NCI-H2171 treated with DMSO at 0.1 percent for 48 hours (cell line): ENCODE results near the gene FBXW11.
A peak's percentile ranks its signal among the peaks of the same experiment; 100 is the strongest.

Source experiments
- DNase-seq: peaks from one replicate; lab custom pipeline; 2025; lab: John Stamatoyannopoulos, UW

FBXW11 gene

DNA sequence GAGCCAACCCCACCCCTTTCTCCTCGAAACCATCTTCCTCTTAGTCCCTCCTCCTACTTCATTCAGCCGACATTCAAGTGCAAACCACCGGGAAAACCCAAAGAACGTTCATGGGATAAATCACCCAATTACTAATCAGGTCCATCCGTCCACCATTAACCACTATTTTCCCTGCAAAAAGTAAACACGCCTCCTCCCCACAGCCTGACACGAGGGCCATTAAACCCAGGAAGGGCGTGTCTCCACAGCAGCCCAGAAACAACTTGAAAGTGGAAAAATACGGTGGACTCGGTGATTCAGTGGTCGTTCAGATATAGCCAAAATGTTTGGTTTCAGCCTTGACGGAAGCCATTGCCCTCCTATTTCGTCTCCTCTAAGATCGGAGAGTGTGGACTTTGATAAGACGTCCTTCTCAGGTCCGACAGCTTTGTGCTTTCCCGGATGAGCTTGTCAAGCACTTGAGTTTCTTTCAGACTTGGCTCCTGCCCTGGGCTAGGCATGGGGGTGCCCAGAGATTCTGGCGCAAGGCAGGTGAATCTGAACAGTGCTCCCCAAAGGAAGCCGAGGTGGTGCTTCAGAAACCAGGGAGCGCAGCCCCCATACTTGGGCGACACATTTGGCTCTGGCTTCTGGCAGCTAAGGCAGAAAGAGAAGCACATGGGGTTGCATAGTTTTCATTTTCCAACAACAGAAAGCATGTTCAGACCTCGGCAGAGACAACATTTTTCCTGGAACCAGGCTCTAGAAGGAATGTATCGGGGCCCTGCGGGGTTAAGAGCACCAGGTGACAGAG, 164.3 kb downstream of the FBXW11 start:
- no peak for DNase-seq

DNA sequence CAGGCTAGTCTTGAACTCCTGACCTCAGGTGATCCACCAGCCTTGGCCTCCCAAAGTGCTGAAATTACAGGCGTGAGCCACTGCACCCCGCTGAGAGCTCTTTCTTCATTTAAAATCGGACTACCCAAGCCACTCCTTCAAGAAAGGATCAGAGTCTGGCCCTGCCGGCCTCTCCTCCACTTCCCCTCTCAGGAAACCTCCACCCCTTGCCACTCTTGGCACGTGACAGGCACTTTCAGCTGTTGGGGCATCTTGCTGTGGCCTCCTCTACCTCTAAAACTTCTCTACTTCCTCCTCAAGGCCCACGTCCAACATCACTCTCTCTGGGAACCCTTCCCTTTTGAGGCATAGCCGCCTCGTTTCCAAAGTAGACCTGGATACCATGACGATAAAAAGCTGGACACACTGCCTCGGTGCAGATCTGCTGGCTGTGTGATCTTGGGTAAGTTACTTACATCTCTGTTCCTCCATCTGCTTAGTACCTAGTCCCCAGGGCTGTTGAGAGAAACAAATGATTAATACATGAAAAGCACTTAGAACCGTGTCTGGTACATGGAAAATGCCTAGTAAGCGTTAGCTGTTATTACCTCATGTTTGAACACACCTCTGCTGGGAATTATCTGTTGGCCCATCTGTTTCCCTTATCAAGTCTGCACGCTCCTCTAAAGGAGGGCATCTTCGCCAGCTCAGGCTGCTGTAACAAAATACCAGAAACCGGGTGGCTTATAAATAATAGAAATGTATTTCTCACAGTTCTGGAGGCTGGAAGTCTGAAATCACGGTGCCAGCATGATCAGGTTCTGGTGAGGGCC, 165.5 kb downstream of the FBXW11 start:
- peak; percentile 74 for DNase-seq

DNA sequence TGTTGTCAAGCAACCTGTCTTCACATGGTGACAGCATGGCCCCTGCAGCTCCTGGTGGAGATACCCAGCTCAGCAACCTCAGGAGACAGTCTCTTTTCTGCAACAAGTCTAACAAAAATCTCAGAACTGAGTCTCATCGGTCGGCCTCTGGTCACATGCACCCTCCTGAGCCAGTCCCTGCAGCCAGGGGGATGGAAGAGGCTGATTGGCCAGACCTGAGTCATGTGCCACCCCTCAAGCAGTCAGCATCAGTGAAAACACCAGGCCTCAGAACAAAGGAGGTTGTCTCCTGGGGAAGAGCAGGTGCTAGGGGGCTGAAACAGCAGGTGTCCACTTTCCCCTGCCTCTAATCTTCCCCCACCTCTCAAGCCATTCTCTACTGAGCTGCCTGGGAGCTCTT, 166.4 kb downstream of the FBXW11 start:
- DNase-seq: peak; percentile 25

DNA sequence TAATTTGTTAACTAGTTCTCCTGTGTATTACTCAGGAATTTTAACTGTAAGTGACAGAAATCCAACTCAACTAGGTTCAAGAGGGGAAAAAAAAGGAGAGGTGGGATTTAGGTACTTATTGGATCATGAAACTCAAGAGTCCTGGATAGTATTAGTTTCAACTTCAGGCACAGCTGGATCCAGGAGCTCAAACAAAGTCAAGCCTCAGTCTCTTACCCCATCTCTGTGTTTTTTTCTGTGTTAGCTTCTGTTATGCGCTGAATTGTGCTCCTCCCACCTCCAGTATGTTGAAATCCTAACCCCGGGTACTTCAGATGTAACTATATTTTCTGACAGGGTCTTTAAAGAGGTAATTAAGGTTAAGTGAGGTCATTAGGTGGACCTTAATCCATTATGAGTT, 167.3 kb downstream of the FBXW11 start:
- DNase-seq: no peak

DNA sequence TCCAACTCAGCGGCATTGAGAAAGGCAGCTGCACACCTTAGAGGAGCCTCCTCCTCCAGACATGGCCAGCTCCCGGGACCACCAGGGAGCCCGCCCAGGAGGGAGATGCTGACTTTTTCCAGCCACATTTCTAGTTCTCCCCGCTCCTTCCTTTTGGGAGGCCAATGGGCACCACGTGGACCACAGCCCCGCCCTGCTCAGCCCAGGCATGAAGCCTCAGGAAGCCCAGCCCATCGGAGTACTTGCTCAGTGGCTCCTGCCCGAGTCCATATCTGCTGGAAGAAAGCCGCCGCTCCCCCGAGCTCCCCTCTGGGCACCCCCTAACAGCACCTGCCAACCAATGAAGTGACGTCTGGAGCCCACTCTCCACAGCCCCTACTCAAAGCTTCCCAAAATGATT, 168.4 kb downstream of the FBXW11 start:
- no peak for DNase-seq

DNA sequence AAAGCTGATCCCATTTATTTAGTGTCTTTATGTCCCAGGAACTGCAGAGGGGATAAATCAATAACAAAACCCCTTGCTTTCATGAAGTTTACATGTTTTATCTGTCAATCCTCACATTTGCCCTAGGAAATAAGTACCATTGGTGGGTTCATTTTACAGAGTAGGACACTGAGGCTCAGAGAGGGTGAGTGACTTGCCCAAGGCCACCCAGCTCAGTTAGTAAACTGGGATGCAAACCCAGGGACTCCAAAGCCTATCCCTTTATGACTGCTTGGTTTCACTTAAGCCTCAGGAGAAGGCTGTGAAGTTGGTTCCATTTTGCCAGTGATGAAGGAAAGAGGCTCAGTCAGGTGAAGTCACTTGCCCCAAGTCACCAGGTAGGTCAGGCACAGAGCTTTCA, 168.9 kb downstream of the FBXW11 start:
- DNase-seq: no peak

DNA sequence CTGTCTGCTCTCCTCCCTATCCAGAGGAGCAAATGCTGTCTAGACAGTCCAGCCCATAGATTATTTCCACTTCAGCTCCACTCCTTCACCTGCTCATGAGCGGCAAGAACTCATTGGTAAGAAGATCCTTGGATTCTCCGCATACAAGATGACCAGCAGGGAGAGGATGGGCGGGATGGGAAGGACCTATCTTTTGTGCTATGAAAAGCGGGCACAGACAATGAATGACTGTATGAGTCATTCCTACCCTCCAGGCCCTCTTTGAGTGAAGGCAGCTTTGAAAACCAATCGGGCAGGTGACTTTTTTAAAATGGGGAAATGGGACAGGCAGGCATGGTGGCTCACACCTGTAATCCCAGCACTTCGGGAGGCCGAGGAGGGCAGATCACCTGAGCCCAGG, 171.4 kb downstream of the FBXW11 start:
- DNase-seq: no peak

DNA sequence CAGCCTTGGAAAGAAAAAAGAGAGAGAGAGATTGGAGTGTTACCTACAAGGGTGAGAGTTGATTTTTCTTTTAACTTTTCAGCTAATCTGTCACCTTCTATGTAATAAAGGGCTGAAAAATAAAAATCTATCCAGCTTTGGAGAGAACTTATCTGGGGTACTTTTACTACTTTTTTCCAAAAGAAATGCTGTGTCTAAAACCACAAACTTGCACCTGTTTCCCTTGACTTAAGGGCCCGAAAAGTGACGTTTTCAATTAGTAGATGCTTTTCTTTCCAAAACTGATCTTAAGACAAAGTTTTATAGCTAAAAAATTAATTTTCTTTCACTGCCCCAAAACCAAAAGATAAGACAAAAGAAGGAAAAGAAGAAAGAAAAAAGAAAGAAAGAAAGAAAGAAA, 172.0 kb downstream of the FBXW11 start:
- no peak for DNase-seq

DNA sequence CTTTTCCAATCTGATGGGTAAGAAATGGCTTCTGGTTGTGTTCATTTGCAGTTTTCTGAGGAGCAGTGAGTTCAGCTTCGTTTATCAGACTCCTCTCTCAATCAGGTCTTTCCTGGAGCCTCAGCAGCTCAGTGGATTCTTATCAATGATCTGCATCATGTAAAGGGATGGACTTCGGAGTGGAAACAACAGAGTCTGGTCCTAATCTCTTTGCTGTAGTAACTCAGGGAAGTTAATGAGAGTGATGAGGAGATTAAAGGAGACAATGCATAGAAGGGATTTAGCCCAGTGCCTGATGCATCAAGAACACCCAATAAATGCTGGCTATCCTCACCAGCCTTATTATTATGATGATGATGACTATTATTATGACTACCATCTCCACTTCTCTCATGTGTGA, 173.7 kb downstream of the FBXW11 start:
- no peak for DNase-seq

DNA sequence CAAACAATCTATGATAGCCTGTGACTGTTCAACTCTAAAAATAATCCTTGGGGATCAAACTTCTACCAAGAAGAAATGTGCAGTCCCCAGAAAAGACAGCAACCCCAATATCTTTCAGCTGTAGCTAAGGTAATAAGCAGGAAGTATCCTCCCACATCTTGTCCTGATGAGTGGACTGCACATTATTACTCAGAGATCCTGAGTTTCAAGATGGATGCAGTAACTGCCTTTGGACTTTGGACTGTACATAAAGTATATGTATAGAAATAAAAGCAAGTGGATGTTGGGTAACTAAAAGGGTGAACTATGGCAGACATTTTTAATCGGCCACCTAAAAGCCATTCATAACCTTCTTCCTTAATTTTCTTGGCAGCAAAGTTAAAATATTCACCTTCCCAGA, 175.8 kb downstream of the FBXW11 start:
- DNase-seq: no peak

DNA sequence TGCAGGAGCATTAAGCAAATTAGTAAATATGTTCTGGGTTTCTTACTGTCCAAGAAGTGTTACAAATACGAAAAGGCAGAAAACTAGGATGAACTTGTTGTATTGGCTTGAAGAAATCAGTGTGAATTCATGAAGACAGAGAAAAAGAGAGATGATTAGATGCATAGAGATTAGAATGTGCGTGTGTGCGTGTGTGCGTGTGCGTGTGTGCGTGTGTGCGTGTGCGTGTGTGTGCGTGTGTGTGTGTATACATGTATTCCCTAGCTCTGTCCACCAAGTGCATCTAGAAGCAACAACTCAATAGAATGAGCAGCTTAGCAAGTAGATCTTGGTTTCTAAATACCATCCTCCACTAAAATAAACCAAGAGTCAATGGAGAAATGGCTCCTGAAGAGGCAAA, 179.3 kb downstream of the FBXW11 start:
- DNase-seq: no peak

DNA sequence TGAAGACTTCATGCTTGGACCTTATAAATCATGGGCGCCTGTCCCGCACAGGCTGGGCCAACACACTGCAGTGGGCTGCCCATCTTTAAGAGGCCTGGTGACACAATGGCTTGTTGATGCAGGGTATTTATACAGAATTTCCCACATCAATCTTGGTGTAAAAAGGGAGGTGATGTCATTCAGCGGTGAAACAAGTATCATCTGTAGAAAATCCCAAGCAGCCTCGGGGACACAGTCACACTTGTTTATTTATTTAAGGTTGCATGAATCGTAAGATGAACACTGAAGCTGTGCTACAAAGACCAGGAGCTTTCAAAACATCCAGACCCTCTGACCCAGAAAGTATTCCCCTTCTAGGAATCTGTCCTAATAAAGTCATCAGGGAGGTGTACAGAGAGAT, 180.3 kb downstream of the FBXW11 start:
- no peak for DNase-seq

DNA sequence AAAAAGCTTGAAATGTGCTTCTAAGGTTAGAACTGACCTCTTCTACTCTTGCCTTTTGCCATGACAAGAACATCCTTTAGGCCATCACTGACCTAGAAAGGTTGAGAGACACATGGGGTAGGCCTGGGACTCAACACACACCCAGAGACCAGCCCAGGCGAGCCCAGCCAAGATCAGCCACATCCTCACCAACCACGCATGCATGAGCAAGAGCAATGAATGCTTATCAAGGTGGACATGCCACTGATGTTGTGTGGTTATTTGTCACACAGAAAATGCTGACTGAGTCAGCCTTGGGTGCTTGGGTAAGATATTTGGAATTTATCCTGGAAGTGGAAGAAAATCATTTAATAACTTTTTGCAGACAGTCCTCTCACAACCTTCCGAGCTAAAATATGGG, 181.4 kb downstream of the FBXW11 start:
- DNase-seq: no peak

DNA sequence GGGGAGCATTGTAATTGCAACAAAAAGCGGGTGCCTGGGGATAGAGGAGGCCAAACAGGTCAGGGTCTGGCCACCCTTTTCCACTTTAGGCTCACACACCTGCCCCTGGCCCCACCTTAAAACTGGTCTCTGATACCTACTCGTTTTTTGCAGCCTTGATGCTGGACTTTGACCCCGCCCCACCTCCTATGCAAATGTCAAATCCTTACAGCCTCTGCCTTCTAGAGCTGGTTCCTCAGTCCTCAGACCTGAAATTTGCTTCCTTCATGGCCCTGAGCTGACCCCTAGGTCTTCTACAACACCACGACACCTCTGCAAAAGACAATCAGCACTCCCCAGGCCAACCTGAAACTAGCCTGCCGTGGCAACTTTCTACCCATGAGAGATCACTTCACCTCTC, 183.2 kb downstream of the FBXW11 start:
- DNase-seq: no peak

DNA sequence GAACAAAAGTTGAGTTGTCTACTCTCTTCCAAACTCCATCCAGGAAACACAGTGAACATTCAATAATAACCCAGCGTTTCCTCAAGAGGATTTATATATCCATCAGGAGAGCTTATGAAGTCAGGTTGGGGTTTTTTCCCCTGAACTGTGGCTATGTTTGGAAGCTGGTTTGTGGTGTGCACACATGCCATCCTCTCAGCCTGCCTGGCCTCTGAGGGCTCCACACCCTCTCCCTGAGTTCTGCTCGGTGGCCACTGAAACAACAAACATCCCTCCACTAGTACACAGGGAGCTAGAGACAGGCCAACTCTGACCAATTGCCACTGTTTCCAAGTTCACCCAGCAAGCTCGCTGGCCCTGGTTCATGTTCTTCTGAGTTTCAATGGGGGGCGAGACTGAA, 185.2 kb downstream of the FBXW11 start:
- no peak for DNase-seq

DNA sequence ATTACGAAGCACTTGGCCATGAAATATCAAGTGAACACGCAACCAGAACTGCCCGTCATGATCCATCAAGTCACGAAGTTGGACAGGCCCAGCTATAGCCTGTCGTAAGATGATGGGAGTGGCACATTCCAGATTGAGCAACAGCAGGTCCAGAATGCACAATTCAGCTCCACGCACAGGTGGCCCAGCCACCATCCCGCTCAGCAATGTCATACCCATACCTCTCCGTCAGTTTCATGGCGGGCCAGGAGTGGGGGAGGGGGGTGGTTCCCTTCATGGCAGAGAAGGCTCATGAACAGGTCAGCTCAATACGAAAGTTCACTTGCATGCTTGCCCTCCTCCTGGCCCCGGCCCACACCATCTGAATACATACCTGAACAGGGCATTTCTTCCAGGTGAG, 185.9 kb downstream of the FBXW11 start:
- DNase-seq: no peak

DNA sequence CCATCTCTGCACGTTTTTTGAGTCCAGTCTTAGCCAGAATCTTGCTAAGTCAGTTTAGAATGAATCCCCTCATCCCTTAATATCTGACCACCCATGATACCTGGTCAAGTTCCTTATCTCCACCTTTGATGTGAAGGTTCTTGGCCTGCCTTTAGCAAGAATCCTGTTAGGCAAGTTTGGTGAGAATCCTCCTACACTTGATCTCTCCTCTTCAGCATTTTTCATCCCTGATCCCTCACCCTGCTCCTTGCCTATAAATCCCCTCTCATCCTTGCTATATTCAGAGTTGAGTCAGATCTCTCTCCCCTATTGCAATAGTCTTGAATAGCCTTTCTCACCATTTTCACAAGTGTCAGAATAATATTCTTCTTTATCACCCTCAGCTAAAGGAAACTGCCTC, 189.8 kb downstream of the FBXW11 start:
- no peak for DNase-seq

DNA sequence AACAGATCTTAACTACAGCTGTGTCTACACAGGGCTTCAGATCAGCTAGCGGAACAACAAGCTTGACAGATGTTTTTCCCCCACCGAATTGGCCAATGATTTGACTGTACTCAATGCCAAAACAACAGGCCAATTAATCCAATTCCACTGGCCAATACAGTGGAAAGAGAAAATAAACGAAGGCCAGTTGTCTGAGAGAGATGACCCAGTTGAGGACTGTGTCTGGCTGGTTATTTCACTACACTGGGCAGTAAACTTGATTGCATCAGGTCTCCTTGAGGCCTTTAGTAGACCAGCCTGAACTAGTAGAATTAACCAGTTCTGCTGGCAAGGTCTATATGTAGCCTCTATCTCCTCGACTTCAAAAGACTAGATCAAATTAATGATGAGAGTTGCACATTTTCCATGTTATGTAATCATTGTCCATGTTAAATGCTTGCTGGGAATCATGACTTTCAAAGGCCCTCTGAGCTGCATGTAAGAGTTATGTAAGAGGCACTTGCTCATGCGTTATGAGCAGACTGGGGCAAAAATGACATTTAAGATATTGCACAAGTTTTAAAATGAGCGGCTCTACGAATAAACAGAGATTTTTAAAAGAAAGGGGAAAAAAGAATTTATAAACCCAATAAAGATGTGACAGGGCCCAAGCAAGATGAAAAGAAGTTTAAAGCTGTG, 192.5 kb downstream of the FBXW11 start:
- DNase-seq: no peak

DNA sequence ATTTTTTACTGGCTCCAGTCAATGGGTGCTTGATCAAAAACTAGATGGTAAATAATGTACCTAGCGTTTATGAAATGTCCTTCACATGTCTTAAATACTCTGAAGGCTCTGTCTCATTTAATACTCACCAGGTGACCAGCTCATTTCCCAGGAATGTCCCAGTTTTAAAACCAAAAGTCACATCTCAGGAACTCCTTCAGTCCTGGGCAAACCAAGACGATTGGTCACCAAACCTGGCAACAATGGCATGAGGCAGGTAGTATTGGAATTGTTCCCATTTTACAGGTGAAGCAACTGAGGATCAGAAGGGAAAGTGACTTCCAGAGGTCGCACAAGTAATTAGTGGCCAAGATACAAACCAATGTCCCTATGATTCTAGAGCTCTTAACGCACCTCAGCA, 193.2 kb downstream of the FBXW11 start:
- DNase-seq: no peak
